C1 segment of cervical spinal cord (tissue), 14 donors: ENCODE results near the gene C2orf42.
"Not testable (repeated sequence)": the region's sequence is repeated elsewhere in the genome, so short reads cannot be mapped to it uniquely, and the experiment has no call there.

Source experiments
- DNase-seq, 14 donors: peaks; one replicate each; lab custom pipeline; 2025; lab: John Stamatoyannopoulos, UW

C2orf42 gene

DNA sequence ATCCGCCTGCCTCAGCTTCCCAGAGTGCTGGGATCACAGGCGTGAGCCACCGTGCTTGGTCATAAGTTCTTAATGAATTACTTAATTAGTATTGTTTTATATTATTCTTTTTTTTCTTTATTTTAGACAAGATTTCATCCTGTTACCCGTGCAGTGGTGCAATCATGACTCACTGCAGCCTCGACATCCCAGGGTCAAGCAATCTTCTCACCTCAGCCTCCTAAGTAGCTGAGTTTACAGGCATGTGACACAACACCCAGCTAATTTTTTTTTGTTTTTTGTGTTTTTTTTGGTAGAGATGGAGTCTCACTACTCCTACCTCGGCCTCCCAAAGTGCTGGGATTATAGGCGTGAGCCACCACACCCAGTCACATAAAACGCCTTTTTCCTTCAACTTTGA lies 17.3 kb downstream of the C2orf42 start:
- no peak for DNase-seq

DNA sequence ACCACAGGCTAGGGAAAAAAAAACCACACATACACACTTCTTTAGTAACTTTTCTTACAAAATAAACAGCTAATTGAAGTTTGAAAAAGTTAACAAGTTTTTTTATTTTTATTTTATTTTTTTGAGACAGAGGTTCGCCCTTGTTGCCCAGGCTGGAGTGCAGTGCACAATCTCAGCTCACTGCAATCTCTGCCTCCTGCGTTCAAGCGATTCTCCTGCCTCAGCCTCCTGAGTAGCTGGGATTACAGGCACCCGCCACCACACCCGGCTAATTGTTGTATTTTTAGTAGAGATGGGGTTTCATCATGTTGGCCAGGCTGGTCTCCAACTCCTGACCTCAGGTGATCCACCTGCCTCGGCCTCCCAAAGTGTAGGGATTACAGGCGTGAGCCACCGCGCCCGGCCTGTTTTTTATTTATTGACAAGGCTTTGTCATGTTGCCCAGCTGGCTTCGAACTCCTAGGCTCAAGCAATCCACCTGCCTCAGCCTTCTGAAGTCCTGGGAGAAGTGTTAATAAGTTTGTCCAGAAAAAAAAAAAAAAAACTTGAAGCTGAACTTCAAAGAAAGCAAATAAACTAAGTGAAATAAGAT lies 21.1 kb downstream of the C2orf42 start:
- DNase-seq = not testable (repeated sequence)

DNA sequence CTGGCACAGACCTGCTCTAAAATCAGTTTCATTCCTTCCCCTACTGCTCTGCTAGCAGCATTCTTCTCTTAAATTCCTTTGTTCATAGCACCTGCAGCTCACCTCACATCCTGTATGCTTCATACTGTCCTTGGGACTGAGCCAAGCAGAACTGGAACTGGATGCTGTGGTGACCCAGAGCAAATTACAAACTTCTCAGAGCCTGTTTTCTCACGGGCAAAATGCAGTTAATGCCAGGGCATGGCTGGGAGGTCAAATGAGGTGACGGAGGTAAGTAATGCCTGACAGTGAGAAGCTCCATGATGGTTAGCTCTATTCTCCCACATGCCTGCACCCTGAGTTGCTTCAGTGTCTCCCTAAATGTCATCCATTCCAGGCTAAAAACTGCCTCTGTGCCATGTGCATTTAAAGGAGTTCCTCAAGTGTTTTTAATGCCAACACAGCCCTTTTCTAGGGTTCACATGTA lies 29.7 kb downstream of the C2orf42 start:
- DNase-seq = no peak

DNA sequence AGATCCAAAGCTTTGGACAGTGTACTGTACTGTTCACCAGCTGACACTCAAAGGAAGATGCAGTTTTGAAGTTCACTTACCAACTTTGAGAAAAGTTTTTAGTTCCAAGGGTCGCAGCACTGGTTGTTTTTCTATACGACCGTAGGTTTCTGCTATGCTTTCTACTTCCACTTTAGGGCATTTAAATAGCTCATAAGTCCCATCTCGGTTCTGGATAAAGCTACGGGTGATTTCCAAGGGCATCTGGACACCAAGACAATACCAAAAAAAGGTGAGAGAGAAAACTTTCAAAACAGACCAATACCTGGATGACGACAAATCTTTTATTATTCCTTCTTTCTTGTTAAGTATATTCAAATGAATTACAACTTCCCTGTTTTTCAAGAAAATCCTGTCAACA lies 30.3 kb downstream of the C2orf42 start:
- DNase-seq = no peak

DNA sequence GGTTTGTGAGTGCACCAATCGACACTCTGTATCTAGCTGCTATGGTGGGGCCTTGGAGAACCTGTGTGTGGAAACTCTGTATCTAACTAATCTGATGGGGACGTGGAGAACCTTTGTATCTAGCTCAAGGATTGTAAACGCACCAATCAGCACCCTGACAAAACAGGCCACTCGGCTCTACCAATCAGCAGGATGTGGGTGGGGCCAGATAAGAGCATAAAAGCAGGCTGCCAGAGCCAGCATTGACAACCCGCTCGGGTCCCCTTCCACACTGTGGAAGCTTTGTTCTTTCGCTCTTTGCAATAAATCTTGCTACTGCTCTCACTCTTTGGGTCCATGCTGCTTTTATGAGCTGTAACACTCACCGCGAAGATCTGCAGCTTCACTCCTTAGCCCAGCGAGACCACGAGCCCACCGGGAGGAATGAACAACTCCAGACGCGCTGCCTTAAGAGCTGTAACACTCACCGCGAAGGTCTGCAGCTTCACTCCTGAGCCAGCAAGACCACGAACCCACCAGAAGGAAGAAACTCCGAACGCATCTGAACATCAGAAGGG lies 41.6 kb downstream of the C2orf42 start:
- DNase-seq = not testable (repeated sequence)

DNA sequence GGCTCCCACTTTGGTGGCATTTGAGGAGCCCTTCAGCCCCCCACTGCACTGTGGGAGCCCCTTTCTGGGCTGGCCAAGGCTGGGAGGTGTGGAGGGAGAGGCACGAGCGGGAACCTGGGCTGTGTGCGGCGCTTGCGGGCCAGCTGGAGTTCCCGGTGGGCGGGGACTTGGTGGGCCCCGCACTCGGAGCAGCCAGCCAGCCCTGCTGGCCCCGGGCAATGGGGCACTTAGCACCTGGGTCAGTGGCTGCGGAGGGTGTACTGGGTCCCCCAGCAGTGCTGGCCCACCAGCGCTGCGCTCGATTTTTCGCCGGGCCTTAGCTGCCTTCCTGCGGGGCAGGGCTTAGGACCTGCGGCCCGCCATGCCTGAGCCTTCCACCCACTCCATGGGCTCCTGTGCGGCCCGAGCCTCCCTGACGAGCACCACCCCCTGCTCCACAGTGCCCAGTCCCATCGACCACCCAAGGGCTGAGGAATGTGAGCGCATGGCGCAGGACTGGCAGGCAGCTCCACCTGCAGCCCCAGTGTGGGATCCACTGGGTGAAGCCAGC lies 42.5 kb downstream of the C2orf42 start:
- not testable (repeated sequence) for DNase-seq

DNA sequence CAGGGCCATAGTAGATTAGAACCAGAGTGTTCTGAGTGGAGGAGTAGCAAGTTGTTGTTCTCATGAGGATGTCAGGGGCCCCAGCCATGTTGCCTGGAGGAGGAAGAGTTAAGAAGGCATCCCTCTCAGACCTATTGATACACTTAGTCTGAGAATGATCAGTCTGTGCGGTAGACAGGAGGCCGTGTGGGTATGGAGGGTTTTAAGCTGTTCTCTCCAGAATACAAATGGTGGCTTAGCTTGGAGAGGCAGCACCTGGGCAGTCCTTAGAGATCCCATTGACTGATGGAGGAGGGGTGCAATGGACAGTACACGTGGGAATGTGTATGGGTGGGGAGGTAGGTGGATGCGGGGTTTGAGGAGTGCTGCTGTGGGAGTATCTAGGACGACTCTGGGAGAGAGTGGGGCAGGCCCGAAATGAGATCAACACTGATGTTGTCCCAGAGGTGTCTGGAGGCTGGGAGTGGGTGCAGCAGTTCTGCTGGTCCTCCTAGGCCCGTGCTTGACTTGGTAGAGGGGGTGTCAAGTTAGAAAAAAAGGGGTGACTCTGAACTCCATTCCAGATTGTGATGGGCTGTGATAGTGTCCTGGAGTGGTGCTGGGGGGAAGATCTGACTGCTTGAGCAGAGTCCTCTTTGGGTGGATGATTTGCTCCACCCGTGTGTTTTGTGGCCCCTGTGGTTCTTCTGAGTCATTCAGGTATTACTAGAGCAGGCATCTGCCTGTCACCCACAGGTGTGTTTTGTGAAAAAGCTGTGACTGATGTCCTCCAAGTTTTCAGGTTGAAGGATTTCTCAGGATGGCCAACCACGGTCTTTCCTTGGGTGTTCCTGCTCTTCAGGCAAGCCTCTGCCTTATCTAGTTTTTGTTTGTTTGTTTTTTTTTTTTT lies 44.7 kb downstream of the C2orf42 start:
- no peak for DNase-seq

DNA sequence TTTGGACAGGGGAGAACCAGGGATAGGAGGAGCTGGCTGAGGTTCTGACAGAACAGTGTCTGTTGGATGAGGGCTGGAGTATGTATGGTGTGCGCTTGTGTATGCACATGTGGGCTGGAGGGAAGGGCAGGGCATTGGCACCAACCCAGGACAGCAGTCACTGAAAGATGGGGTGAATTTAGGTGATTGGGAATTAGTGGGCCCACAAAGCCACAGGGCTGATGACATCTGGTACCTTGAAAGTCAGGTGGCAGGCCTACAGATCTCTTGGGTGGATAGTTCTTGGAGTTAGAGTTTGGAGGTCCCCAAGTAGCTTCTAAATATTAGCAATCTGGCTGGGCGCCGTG lies 45.7 kb downstream of the C2orf42 start:
- DNase-seq = no peak

DNA sequence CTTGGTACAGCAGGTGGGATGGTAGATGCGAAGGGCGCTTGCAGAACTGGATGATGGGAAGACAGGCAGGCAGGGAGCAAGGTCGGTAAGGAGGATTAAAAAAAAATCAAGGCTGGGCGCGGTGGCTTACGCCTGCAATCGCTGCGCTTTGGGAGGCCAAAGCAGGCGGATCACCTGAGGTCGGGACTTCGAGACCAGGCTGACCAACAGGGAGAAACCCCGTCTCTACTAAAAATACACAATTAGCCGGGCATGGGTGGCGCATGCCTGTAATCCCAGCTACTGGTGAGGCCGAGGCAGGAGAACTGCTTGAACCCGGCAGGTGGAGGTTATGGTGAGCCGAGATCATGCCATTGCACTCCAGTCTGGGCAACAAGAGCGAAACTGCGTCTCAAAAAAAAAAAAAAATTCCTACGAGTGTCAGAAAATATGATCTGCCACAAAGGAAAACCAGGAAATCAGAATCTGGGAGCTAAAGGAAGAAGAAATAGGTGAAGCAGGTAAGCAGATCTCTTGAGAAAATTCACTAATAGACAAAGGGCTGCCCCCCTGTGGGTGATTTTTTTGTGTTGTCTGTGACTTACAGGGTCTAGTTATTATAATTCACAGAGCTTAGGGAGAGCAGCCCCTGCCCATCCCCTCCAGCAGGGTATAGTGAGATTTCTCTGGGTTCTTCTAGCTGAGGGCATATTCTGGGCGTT lies 46.2 kb downstream of the C2orf42 start:
- no peak for DNase-seq

DNA sequence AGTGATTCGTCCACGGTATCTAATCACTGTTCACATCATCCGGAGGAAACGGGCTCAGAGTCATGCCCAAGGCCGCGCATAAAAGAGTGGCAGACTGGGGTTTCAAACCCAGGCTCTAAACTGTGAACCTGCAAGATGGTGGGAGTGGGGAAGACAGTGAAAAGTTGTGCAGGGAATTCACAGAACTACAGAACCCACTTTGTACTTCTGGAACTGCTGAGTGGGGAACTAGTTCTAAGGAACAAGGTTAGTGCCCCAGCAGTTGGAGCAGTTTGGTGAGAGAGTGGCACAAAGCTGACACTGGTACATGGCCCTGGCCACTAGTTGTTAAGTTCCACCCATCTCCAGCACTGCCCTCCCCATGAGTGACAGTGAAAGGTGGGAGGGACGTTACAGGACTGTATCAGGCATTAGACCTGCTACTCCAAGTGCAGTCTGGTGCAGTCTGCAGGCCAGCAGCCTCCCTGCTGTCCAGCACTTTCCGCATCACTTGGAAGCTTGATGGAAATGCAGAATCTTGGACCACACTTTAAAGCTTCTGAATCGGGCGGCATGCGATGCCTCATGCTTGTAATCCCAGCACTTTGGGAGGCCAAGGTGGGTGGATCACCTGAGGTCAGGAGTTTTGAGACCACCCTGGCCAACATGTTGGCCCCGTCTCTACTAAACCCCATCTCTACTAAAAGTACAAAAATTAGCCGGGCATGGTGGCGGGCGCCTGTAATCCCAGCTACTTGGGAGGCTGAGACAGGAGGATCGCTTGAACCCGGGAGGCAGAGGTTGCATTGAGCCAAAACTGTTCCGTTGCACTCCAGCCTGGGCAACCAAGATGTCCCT lies 47.3 kb downstream of the C2orf42 start:
- DNase-seq = peak in 4 of 14 donors; percentile 10 to 56 (median 41)

DNA sequence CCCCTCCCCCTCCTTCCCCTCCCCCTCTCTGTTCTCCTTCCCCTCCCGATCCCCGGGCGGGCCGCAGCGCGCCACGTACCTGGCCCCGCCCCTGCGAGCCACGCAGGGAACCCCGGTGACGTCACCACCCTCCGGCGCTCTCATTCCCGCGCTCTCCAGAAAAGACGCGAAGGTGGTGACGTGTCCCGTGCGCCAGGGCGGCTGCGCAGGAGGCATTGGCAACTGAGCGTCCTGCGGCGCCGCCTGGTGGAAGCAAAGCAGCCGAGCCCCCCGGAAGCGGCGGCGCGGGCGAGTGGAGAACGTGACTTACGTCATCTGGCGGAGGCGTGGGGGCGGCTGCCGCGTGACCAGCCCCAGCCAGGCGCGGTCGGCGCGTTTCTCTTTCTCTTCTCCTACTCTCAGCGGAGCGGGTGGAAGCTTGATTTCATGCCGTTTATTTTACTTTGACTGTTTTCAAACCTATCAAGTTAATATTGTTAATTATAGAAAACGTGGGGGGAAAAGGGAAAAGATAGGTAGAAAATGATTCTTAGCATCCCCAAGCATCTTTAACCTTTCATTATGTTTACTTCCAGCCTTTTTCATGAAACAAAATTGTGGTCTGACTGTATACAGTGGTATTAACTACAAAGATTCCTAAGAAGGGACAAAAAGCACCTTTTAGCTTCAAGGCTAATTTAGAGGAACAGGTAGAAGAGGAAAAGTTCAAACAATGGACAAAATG lies 48.1 kb downstream of the C2orf42 start:
- peak; percentile 87 to 100 (median 98) for DNase-seq

DNA sequence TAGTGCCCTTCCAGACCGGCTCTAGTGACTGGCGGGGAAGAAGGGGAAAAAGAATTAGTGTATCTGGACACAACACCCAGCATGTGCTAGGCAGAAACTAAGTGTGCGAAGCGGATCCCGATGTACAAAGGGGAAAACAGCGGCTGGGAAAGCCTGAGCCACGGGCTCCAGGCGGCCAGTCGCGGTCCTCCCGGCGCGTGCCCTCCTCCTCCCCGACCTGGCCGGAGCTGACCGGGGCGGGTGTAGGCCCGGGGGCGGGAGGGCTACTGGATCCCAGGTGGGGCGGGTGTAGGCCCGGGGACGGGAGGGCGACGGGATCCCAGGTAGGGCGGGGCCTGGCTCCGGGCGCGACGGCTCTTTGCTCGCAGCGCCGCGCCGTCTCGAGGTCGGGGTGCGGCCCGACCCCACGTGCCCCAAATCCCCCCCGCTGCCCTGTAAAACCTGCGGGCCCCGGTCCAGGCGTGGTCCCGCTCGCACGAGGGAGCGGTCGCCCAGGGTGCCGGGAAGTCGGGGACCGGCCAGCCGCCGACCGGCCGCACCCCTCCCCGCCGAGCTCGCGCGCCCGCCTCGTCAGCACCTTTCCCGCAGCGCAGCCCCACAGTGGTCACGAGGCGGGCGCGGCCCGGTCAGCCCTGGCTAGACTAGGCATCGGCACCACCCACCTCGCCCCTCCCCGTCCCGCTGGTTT lies 48.8 kb downstream of the C2orf42 start:
- DNase-seq = peak in 10 of 14 donors; percentile 60 to 79 (median 75)

DNA sequence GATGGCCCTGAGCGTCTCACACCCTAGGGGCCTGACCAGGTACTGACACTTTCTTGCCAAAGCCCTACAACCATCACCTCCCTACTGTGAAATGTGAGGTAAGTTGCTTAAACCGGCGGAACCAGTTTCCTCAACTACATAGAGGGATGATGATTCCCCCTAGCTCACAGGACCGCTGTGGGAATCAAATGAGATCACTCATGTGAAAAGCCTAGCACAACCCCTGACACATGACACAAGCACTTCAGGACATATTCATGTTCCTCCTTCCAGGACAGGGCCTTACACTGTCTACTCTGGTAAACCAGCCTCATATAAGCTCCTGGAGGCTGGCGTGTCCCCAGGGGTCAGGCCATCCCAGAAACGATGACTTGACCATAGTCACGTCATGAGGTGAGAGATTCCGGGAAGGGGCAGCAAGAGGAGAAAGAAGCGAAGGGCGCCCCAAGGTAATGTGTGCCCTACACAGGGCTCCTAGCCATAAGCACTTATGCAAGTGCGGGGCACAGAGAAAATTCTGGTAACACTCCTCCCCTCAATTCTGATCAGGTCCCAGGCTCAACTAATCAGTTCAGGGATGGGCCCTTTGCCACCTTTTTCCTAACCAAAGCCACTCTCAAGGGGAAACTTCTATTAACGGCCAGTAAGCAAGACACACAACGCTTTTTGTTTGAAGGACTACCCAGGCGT lies 49.5 kb downstream of the C2orf42 start:
- DNase-seq = peak in 9 of 14 donors; percentile 35 to 81 (median 67)

DNA sequence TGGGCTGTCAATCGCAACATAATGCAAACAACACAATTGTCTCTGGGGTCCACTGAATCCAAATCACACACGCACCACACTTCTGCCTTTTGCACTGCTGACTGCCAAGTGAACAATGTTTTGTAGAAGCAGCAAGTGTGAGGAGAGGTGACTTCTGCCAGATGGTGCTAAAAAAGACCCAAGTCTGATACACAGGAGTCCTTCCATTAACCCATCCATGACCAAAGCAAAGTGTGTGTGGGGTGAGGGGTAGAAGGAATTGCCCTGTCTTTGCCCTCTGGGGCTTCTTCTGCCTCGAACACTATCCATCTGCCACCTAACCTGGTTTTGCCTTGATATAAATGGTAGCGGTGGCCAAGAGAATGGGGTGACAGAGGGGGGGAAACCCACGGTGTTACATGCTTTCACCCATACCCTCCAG lies 50.0 kb downstream of the C2orf42 start:
- DNase-seq = peak in 1 of 14 donors; percentile 53

DNA sequence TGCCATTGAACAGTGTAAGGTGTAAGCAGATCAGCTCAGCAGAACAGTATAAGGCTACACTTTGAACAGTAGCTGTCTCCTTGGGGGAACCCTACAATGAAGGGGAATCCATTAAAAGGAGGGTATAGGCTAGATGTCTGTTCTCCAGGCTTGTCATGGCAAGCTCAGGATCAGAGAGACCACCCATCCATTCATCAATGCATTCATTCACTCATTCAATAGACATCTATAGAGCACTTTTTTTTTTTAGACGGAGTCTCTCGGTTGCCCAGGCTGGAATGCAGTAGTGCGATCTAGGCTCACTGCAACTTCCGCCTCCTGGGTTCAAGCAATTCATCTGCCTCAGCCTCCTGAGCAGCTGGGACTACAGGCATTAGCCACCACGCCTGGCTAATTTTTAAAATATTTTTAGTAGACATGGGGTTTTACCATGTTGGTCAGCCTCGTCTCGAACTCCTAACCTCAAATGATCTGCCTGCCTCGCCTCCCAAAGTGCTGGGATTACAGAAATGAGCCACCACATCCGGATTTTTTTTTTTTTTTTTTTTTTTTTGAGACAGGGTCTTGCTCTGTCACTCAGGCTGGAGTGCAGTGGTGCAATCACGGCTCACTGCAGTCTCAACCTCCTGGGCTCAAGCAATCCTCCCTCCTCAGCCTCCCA lies 56.4 kb downstream of the C2orf42 start:
- DNase-seq = not testable (repeated sequence)

DNA sequence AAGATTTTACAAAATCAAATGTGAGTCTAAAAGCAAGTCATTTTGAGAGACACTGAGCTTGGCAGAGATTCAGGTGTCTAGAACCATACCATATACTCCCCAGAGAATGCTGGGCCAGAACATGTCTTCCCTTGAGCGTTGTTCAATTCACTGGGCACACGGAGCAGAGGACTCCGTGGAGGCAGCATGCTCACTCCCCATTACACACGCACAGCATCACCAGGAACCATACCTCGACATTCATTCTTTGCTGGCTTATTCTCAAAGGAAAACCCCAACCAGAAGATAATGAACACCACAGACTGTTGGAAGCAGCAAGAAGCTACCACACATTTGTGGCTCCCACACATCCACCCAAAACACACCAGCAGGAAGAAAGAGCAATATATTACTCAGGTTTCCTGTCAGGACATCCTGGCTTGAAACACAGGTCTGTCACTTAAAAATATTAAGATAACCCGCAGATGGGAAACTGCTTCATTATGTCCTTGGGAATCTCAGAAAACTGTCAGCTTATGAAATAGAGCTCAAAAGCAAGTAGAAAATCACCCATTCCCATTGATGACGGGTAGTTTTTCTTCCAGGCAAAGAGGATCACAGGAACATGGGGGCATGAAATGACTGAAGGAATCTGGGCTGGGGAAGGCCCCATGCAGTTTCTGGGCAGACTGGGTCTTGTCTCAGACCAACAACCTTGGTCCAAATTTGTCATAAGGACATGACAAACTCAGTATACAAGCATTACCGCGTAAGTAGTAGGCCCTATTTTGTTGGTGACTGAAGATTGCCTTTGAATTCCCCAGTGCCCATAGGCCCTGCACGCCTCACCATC lies 57.1 kb downstream of the C2orf42 start:
- DNase-seq = peak in 1 of 14 donors; percentile 44

DNA sequence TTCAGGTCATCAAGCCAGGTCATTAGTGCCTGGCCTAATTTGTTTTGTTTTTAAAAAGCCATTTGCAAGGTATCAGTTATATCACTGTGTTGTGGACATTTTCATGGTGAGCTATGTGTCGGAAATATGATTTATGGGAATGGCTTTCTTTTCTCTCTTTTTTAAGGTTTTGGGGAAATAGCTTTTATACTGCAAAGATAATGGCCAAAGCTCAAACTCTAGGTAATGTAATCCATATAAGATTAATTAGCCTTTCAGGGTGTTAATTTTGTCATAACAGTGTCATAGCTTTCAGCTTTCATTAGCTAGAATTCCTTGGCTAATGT lies 57.7 kb downstream of the C2orf42 start:
- no peak for DNase-seq
